Measurements from ENCODE around the gene ANKRD23. TPM values are rescaled to one million over a fixed set of nuclear protein-coding genes. Genes with fewer than 3 reads are reported as not detected.

ANKRD23 gene
- total and polyA plus RNA-seq, 2 of the 13 experiments (the other 11 are each of a cell fraction or from before 2014, with no cell fraction given), result 1.5 to 1.6 TPM

GRCh38 chr2:96876269-96877041, 32.6 kb upstream of the ANKRD23 start (continued):
- TF ChIP-seq ZNF619 (CRISPR knock-in tag; IDR thresholded peaks at IDR 0.05) (no peak), ZNF317 (CRISPR knock-in tag; IDR thresholded peaks at IDR 0.05) (no peak), FOXO4 (CRISPR knock-in tag; conservative IDR thresholded peaks at IDR 0.05) (no peak)

GRCh38 chr2:96875498-96876268, 31.9 kb upstream of the ANKRD23 start:
- no peaks in the 10 kb centered on the region for H3K9me3 ChIP-seq (ENCODE audit: low read length)
- H3K27me3 ChIP-seq (ENCODE audit: control insufficient read depth in 1 of 2, insufficient read depth in 2 of 2, low read length in 2 of 2), result peaks cover 31 to 84% of the 10 kb centered on the region in 2 experiments
- WGBS (ENCODE audit: low lambda C conversion rate), result 21% methylated on average over 14 of the region's 14 CpGs
- no TSS peak for BruUV-seq (replicated peaks)
- FAIRE-seq, result no peak
- in situ Hi-C loops (cut with HindIII; ENCODE audit: extremely low pct_ligation_motif_present, low pct_unique_long_range_greater_than_20kb) (no loop called here), intact Hi-C loops (cut with micrococcal nuclease; ENCODE audit: unreplicated experiment) (no loop called here)
- ChIA-PET POLR2A (interaction anchor here (1.0 kb wide), 1 partner anchor 18 kb away, joined by 6 read pairs; the partner anchor contains the start of gene ANKRD39), CTCF (ENCODE audit: low intra/inter-chr PET ratio, low total read pairs) (no interaction called here)
- H3K9ac ChIP-seq (ENCODE audit: insufficient read depth, low read depth, low read length), result no peak overlapping the region
- H3K79me2 ChIP-seq (ENCODE audit: insufficient read depth, low read length), result no peaks in the 10 kb centered on the region
- no peak overlapping the region for H3K4me2 ChIP-seq (ENCODE audit: low read depth, low read length)
- H2AFZ ChIP-seq (ENCODE audit: low read length), result no peak overlapping the region
- peak; percentile 39 for ATAC-seq
- H3K27ac ChIP-seq (ENCODE audit: extremely low read length, insufficient read depth, low read length), result no peak overlapping the region
- H4K20me1 ChIP-seq (ENCODE audit: insufficient read depth, low read length), result no peaks in the 10 kb centered on the region
- no peaks in the 10 kb centered on the region for H3K36me3 ChIP-seq (replicated peaks in 1 of 2; ENCODE audit: control insufficient read depth in 1 of 2, insufficient read depth in 2 of 2, low read length in 2 of 2)
- H3K4me3 ChIP-seq (replicated peaks in 1 of 3; ENCODE audit: insufficient read depth in 1 of 3, low read depth in 2 of 3, low read length in 3 of 3), result no peak overlapping the region; a peak in 1 of 6 replicates
- H3K4me1 ChIP-seq (ENCODE audit: insufficient read depth, low read length), result peaks cover 13% of the 10 kb centered on the region
- DNase-seq (ENCODE audit: low spot score), result peak; percentile 27
- TF ChIP-seq ZNF263 (CRISPR knock-in tag; IDR thresholded peaks at IDR 0.05) (peak; percentile 52; the same call in 1 of the 2 replicates), CEBPB (IDR thresholded peaks at IDR 0.05; ENCODE audit: borderline replicate concordance, low read depth, low read length) (0 out of 2 replicates have a peak, but pooled peaks have one; percentile 2), ZBTB37 (CRISPR knock-in tag; IDR thresholded peaks at IDR 0.05) (no peak), KLF6 (CRISPR knock-in tag; IDR thresholded peaks at IDR 0.05) (no peak), ZNF788 (CRISPR knock-in tag; IDR thresholded peaks at IDR 0.05; ENCODE audit: borderline replicate concordance) (no peak), GABPB1 (CRISPR knock-in tag; IDR thresholded peaks at IDR 0.05) (peak; percentile 37; the same call in 1 of the 2 replicates), ZNF75D (CRISPR knock-in tag; IDR thresholded peaks at IDR 0.05; ENCODE audit: borderline replicate concordance) (no peak)

Data from HepG2 (cell line).